Lower leg skin (tissue), 4 donors: Measurements from ENCODE around the gene GRK1. TPM values are rescaled to one million over a fixed set of nuclear protein-coding genes. Genes with fewer than 3 reads are reported as not detected.

Experiments
- DNase-seq, 2 donors: peaks; one replicate each; pipeline ENCODE4 v3.0.0-alpha.2; 2019; ENCODE audit warnings: low spot score in 2 of 2
- H3K4me3 ChIP-seq: fragments of 200-600 bp; sonication (generic); 2 replicates; pipeline ENCODE4 v1.5.1; 2017; ENCODE audit warnings: mild to moderate bottlenecking, low read depth; ENCODE audit not compliant: poor library complexity, severe bottlenecking
- POLR2A ChIP-seq, 2 donors: fragments of 450-650 bp; IDR thresholded peaks; one replicate each; pipeline ENCODE4 v1.6.1; 2016 to 2017; ENCODE audit warnings: antibody characterized with exemption in 2 of 2, mild to moderate bottlenecking in 1 of 2, moderate library complexity in 1 of 2
- WGBS, 2 donors: methylation state at CpG; one replicate each; pipeline ENCODE4 v1.1.5; 2018; 5-methylcytosine and 5-hydroxymethylcytosine counted together
- intact Hi-C: fragments of 100-400 bp; cut with DNase I; formaldehyde crosslinking; loops from one replicate; pipeline ENCODE4 v1.15.0; 2023; ENCODE audit warnings: low total_unique reads
- total RNA-seq, 4 donors: library from RNA; depleted of rRNA; stranded (reverse); fragments of >200 nt; gene quantifications; one replicate each; pipeline ENCODE4 v1.1.0, GENCODE V29; 2016
- TF ChIP-seq, protein P1 (sequence below), 3 donors: fragments of 450-650 bp; IDR thresholded peaks; one replicate each; pipeline ENCODE4 v1.5.1; 2016; ENCODE audit warnings: antibody characterized with exemption in 3 of 3, mild to moderate bottlenecking in 3 of 3, moderate library complexity in 2 of 3

GRK1 gene
- total RNA-seq, 4 donors from 2014 or later, result not detected

- no peak overlapping the region for H3K4me3 ChIP-seq
- TF ChIP-seq POLR2A (IDR thresholded peaks at IDR 0.05), result no peak
- TF ChIP-seq, protein P1, sequence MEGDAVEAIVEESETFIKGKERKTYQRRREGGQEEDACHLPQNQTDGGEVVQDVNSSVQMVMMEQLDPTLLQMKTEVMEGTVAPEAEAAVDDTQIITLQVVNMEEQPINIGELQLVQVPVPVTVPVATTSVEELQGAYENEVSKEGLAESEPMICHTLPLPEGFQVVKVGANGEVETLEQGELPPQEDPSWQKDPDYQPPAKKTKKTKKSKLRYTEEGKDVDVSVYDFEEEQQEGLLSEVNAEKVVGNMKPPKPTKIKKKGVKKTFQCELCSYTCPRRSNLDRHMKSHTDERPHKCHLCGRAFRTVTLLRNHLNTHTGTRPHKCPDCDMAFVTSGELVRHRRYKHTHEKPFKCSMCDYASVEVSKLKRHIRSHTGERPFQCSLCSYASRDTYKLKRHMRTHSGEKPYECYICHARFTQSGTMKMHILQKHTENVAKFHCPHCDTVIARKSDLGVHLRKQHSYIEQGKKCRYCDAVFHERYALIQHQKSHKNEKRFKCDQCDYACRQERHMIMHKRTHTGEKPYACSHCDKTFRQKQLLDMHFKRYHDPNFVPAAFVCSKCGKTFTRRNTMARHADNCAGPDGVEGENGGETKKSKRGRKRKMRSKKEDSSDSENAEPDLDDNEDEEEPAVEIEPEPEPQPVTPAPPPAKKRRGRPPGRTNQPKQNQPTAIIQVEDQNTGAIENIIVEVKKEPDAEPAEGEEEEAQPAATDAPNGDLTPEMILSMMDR (IDR thresholded peaks at IDR 0.05), result no peak
- DNase-seq, result peak in 1 of 2 donors; percentile 69
- intact Hi-C loops, result no loop called here
- 79 to 89% methylated on average over 12 to 14 of the region's 14 CpGs for WGBS, 2 donors
These were observed 8.2 kb upstream of the GRK1 start for GRCh38 chr13:113658836-113659235.

DNA sequence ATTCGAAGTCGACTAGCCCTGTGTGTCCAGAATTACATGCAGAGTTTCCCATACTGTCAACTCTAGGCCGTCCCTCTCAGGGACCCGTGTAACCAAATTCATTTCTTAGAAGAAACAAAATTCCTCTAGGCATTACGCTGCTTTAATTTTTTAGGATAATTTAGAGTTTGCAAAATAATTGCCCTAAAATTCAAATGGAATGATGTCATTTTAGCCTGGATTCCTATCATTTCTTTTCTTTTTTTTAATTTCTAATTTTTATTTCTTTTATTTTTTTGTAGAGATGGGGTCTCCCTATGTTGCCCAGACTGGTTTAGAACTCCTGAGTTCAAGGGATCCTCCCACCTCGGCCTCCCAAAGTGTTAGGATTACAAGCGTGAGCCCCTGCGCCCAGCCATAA, 7.7 kb upstream of the GRK1 start:
- DNase-seq, result no peak
- intact Hi-C loops, result no loop called here
- TF ChIP-seq, protein P1 (IDR thresholded peaks at IDR 0.05), result no peak
- TF ChIP-seq POLR2A (IDR thresholded peaks at IDR 0.05), result no peak
- H3K4me3 ChIP-seq, result no peak overlapping the region
- WGBS, 2 donors, result 82 to 89% methylated on average over 8 of the region's 8 CpGs

- TF ChIP-seq, protein P1 (IDR thresholded peaks at IDR 0.05), result no peak
- TF ChIP-seq POLR2A (IDR thresholded peaks at IDR 0.05), result no peak
- H3K4me3 ChIP-seq, result no peak overlapping the region
- intact Hi-C loops, result no loop called here
- WGBS, 2 donors, result 76 to 79% methylated on average over 3 of the region's 3 CpGs
- no peak for DNase-seq
These were observed 7.0 kb upstream of the GRK1 start for GRCh38 chr13:113660066-113660465.

GRCh38 chr13:113661509-113661908, 5.5 kb upstream of the GRK1 start:
- TF ChIP-seq, protein P1 (IDR thresholded peaks at IDR 0.05), result no peak
- TF ChIP-seq POLR2A (IDR thresholded peaks at IDR 0.05), result no peak
- intact Hi-C loops, result no loop called here
- DNase-seq, result no peak
- no peak overlapping the region for H3K4me3 ChIP-seq
- 90 to 91% methylated on average over 2 of the region's 2 CpGs for WGBS, 2 donors

GRCh38 chr13:113663934-113664333, 3.1 kb upstream of the GRK1 start:
- DNase-seq, result peak in 1 of 2 donors; percentile 64
- WGBS, 2 donors, result 67 to 72% methylated on average over 15 of the region's 15 CpGs

More at GRCh38 chr13:113663934-113664333, 3.1 kb upstream of the GRK1 start:
- intact Hi-C loops, result no loop called here
- H3K4me3 ChIP-seq, result no peak overlapping the region
- no peak for TF ChIP-seq POLR2A (IDR thresholded peaks at IDR 0.05)
- TF ChIP-seq, protein P1 (IDR thresholded peaks at IDR 0.05), result no peak
